ENCODE results near the gene KIF26B. TPM values are rescaled to one million over a fixed set of nuclear protein-coding genes. Genes with fewer than 3 reads are reported as not detected.

KIF26B gene
- total and polyA plus RNA-seq, 2 donors: 0.43 to 1.6 TPM

GRCh38 chr1:245207056-245207638 is 52.4 kb downstream of the KIF26B start:
- Histone ChIP-seq H3K9me3 (ENCODE audit: control insufficient read depth in 2 of 2, insufficient read depth in 1 of 2, low read length in 1 of 2) (peaks cover 2 to 27% of the 10 kb centered on the region in 2 donors), H3K4me1 (ENCODE audit: control insufficient read depth in 2 of 2, insufficient read depth in 2 of 2, low read length in 2 of 2) (peaks cover 0 to 2% of the 10 kb centered on the region in 2 donors), H3K4me3 (ENCODE audit: low read length in 2 of 2) (no peak overlapping the region), H3K27ac (ENCODE audit: low read depth in 1 of 2, low read length in 1 of 2) (no peak overlapping the region), H3K27me3 (ENCODE audit: control insufficient read depth in 2 of 2, insufficient read depth in 1 of 2, low read length in 1 of 2) (no peaks in the 10 kb centered on the region), H3K36me3 (ENCODE audit: control insufficient read depth in 2 of 2, insufficient read depth in 2 of 2, low read length in 1 of 2) (no peaks in the 10 kb centered on the region)
- WGBS: 98% methylated on average over 11 of the region's 11 CpGs
- no peak for DNase-seq (ENCODE audit: low read depth in 6 of 9, low spot score in 9 of 9)

GRCh38 chr1:245207801-245208200 is 53.0 kb downstream of the KIF26B start:
- H3K36me3 ChIP-seq (ENCODE audit: control insufficient read depth in 2 of 2, insufficient read depth in 2 of 2, low read length in 1 of 2): no peaks in the 10 kb centered on the region
- no peak for DNase-seq (ENCODE audit: low read depth in 6 of 9, low spot score in 9 of 9)
- H3K27ac ChIP-seq (ENCODE audit: low read depth in 1 of 2, low read length in 1 of 2): no peak overlapping the region
- 99% methylated on average over 6 of the region's 6 CpGs for WGBS
- H3K4me3 ChIP-seq (ENCODE audit: low read length in 2 of 2): no peak overlapping the region
- peaks cover 2 to 32% of the 10 kb centered on the region in 2 donors for H3K9me3 ChIP-seq (ENCODE audit: control insufficient read depth in 2 of 2, insufficient read depth in 1 of 2, low read length in 1 of 2)
- H3K27me3 ChIP-seq (ENCODE audit: control insufficient read depth in 2 of 2, insufficient read depth in 1 of 2, low read length in 1 of 2): no peaks in the 10 kb centered on the region
- H3K4me1 ChIP-seq (ENCODE audit: control insufficient read depth in 2 of 2, insufficient read depth in 2 of 2, low read length in 2 of 2): no peaks in the 10 kb centered on the region

DNA sequence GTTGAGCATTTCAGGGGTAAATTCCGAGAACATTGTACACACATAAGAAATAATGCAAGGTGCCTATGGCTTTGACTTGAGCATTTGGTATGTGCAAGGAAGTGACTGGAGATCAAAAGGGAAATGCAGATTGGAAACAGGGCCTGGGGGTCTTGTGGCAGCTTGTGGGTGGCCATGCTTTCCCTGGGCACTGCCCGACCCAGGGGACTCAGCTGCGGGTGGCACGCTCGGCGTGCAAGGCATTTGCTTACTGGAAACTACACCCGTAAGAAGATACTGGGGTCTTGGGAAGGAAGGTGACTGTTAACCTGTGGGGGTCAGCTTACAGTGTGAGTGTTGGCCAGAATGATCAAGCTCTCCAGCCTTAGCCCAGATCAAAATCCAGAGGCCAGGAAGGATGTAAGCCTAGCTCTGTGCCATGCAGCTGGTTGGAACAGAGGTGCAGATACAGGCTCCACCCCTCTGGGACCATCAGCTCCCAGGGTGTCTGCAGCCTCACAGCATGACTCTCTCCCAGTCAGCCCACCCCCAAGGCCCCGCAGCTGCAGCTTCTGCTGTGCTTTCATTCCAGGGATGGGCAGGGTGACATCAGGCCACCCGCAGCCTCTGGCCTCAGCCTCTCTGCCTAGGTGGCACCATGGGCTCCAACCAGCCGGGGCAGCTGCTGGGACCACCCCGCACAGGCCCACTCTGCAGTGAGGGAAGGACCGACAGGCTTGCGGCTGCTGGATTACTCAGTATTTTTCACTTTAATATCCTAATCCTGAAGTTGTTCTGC is 55.1 kb downstream of the KIF26B start:
- H3K27ac ChIP-seq (ENCODE audit: low read depth in 1 of 2, low read length in 1 of 2): no peak overlapping the region
- WGBS: 96% methylated on average over 13 of the region's 13 CpGs
- no peaks in the 10 kb centered on the region for H3K4me1 ChIP-seq (ENCODE audit: control insufficient read depth in 2 of 2, insufficient read depth in 2 of 2, low read length in 2 of 2)
- no peak for DNase-seq (ENCODE audit: low read depth in 6 of 9, low spot score in 9 of 9)
- no peak overlapping the region for H3K4me3 ChIP-seq (ENCODE audit: low read length in 2 of 2)
- no peaks in the 10 kb centered on the region for H3K27me3 ChIP-seq (ENCODE audit: control insufficient read depth in 2 of 2, insufficient read depth in 1 of 2, low read length in 1 of 2)
- H3K36me3 ChIP-seq (ENCODE audit: control insufficient read depth in 2 of 2, insufficient read depth in 2 of 2, low read length in 1 of 2): no peaks in the 10 kb centered on the region
- H3K9me3 ChIP-seq (ENCODE audit: control insufficient read depth in 2 of 2, insufficient read depth in 1 of 2, low read length in 1 of 2): peaks cover 2 to 32% of the 10 kb centered on the region in 2 donors

- Histone ChIP-seq H3K27me3 (ENCODE audit: control insufficient read depth in 2 of 2, insufficient read depth in 1 of 2, low read length in 1 of 2) (no peaks in the 10 kb centered on the region), H3K36me3 (ENCODE audit: control insufficient read depth in 2 of 2, insufficient read depth in 2 of 2, low read length in 1 of 2) (no peaks in the 10 kb centered on the region), H3K4me3 (ENCODE audit: low read length in 2 of 2) (no peak overlapping the region), H3K9me3 (ENCODE audit: control insufficient read depth in 2 of 2, insufficient read depth in 1 of 2, low read length in 1 of 2) (peaks cover 2 to 29% of the 10 kb centered on the region in 2 donors), H3K4me1 (ENCODE audit: control insufficient read depth in 2 of 2, insufficient read depth in 2 of 2, low read length in 2 of 2) (no peaks in the 10 kb centered on the region), H3K27ac (ENCODE audit: low read depth in 1 of 2, low read length in 1 of 2) (no peak overlapping the region)
- DNase-seq (ENCODE audit: low read depth in 6 of 9, low spot score in 9 of 9): no peak
- 90% methylated on average over 11 of the region's 11 CpGs for WGBS
Observed at GRCh38 chr1:245211035-245211749, 56.4 kb downstream of the KIF26B start.

DNA sequence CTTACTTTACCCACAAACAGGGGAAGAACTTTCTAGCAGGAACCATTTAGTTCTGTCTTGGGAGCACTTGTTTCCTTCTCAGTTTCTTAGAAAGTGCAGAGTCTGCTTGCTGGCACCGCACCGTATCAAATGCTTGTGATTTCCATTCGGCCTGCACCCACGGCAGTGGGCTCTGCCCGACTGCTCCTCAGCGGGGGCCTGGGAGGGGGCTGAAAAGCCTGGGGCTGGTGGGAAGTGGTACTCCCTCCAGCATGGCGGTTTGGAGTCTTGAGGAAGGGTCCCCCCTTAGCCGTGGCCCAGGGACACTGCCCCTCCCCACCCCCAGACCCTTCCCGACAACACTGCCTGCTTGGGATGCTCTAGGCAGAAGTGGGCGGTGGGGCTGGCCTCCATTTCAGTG is 57.0 kb downstream of the KIF26B start:
- H3K4me3 ChIP-seq (ENCODE audit: low read length in 2 of 2): no peak overlapping the region
- H3K36me3 ChIP-seq (ENCODE audit: control insufficient read depth in 2 of 2, insufficient read depth in 2 of 2, low read length in 1 of 2): no peaks in the 10 kb centered on the region
- no peaks in the 10 kb centered on the region for H3K4me1 ChIP-seq (ENCODE audit: control insufficient read depth in 2 of 2, insufficient read depth in 2 of 2, low read length in 2 of 2)
- WGBS: 97% methylated on average over 10 of the region's 10 CpGs
- no peaks in the 10 kb centered on the region for H3K27me3 ChIP-seq (ENCODE audit: control insufficient read depth in 2 of 2, insufficient read depth in 1 of 2, low read length in 1 of 2)
- no peak for DNase-seq (ENCODE audit: low read depth in 6 of 9, low spot score in 9 of 9)
- no peak overlapping the region for H3K27ac ChIP-seq (ENCODE audit: low read depth in 1 of 2, low read length in 1 of 2)
- peaks cover 0 to 26% of the 10 kb centered on the region in 2 donors for H3K9me3 ChIP-seq (ENCODE audit: control insufficient read depth in 2 of 2, insufficient read depth in 1 of 2, low read length in 1 of 2)

DNA sequence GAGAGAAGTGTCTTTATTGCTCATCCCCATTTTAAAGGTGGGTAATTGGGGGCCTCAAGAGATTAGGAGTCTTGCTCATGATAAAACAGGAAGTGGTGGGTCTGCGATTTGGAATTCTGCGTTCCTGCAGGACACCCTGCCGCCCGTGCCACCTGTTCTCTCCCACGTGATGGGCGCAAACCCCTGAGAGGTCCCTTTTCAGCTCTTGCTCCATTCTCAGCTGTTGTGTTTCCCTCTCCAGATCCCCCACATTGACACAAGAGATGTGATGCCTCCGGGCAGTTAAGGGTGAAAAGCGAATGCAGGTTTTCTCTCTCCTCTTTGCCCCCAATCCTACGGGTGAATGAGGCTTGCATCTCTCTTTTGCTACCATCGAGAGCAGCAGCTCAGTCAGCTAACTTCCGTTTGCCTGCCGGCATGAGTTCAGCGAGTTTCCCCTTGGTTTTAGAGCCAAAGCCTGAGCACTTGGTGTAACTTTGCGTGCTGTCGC is 57.5 kb downstream of the KIF26B start:
- Histone ChIP-seq H3K36me3 (ENCODE audit: control insufficient read depth in 2 of 2, insufficient read depth in 2 of 2, low read length in 1 of 2) (no peaks in the 10 kb centered on the region), H3K9me3 (ENCODE audit: control insufficient read depth in 2 of 2, insufficient read depth in 1 of 2, low read length in 1 of 2) (peaks cover 0 to 21% of the 10 kb centered on the region in 2 donors), H3K4me1 (ENCODE audit: control insufficient read depth in 2 of 2, insufficient read depth in 2 of 2, low read length in 2 of 2) (no peaks in the 10 kb centered on the region), H3K4me3 (ENCODE audit: low read length in 2 of 2) (no peak overlapping the region), H3K27me3 (ENCODE audit: control insufficient read depth in 2 of 2, insufficient read depth in 1 of 2, low read length in 1 of 2) (no peaks in the 10 kb centered on the region), H3K27ac (ENCODE audit: low read depth in 1 of 2, low read length in 1 of 2) (no peak overlapping the region)
- 97% methylated on average over 15 of the region's 15 CpGs for WGBS
- no peak for DNase-seq (ENCODE audit: low read depth in 6 of 9, low spot score in 9 of 9)

- no peaks in the 10 kb centered on the region for H3K27me3 ChIP-seq (ENCODE audit: control insufficient read depth in 2 of 2, insufficient read depth in 1 of 2, low read length in 1 of 2)
- no peak overlapping the region for H3K27ac ChIP-seq (ENCODE audit: low read depth in 1 of 2, low read length in 1 of 2)
- 91% methylated on average over 15 of the region's 15 CpGs for WGBS
- no peaks in the 10 kb centered on the region for H3K4me1 ChIP-seq (ENCODE audit: control insufficient read depth in 2 of 2, insufficient read depth in 2 of 2, low read length in 2 of 2)
- DNase-seq (ENCODE audit: low read depth in 6 of 9, low spot score in 9 of 9): no peak
- H3K36me3 ChIP-seq (ENCODE audit: control insufficient read depth in 2 of 2, insufficient read depth in 2 of 2, low read length in 1 of 2): no peaks in the 10 kb centered on the region
- peaks cover 0 to 12% of the 10 kb centered on the region in 2 donors for H3K9me3 ChIP-seq (ENCODE audit: control insufficient read depth in 2 of 2, insufficient read depth in 1 of 2, low read length in 1 of 2)
- H3K4me3 ChIP-seq (ENCODE audit: low read length in 2 of 2): no peak overlapping the region
Observed at GRCh38 chr1:245213066-245213831, 58.5 kb downstream of the KIF26B start.

- DNase-seq (ENCODE audit: low read depth in 6 of 9, low spot score in 9 of 9): no peak
- no peaks in the 10 kb centered on the region for H3K27me3 ChIP-seq (ENCODE audit: control insufficient read depth in 2 of 2, insufficient read depth in 1 of 2, low read length in 1 of 2)
- WGBS: 95% methylated on average over 8 of the region's 8 CpGs
Observed at GRCh38 chr1:245215071-245215470, 60.3 kb downstream of the KIF26B start.

More at GRCh38 chr1:245215071-245215470, 60.3 kb downstream of the KIF26B start:
- H3K4me3 ChIP-seq (ENCODE audit: low read length in 2 of 2): no peak overlapping the region
- H3K4me1 ChIP-seq (ENCODE audit: control insufficient read depth in 2 of 2, insufficient read depth in 2 of 2, low read length in 2 of 2): no peaks in the 10 kb centered on the region
- H3K36me3 ChIP-seq (ENCODE audit: control insufficient read depth in 2 of 2, insufficient read depth in 2 of 2, low read length in 1 of 2): no peaks in the 10 kb centered on the region
- H3K27ac ChIP-seq (ENCODE audit: low read depth in 1 of 2, low read length in 1 of 2): no peak overlapping the region
- H3K9me3 ChIP-seq (ENCODE audit: control insufficient read depth in 2 of 2, insufficient read depth in 1 of 2, low read length in 1 of 2): peaks cover 0 to 8% of the 10 kb centered on the region in 2 donors

Measured in thymus (tissue), 11 donors.